Nephron progenitor cell (in vitro differentiated cells): Measurements from ENCODE around the gene C1orf226.

Experiments
- DNase-seq: peaks from one replicate; pipeline ENCODE4 v3.0.0; 2021
- H3K27ac Mint-ChIP-seq: 2 replicates; pipeline ENCODE4 v1.8.0; 2021; ENCODE audit warnings: mild to moderate bottlenecking, moderate library complexity, mixed read lengths
- H3K27me3 Mint-ChIP-seq: 2 replicates; pipeline ENCODE4 v1.8.0; 2021; ENCODE audit warnings: mild to moderate bottlenecking, low read depth, mixed read lengths; ENCODE audit not compliant: poor library complexity
- H3K36me3 Mint-ChIP-seq: 2 replicates; pipeline ENCODE4 v1.8.0; 2021; ENCODE audit warnings: low read depth, mixed read lengths
- H3K4me1 Mint-ChIP-seq: 2 replicates; pipeline ENCODE4 v1.8.0; 2021; ENCODE audit warnings: mixed read lengths
- H3K4me3 Mint-ChIP-seq: 2 replicates; pipeline ENCODE4 v1.8.0; 2021; ENCODE audit warnings: mild to moderate bottlenecking, moderate library complexity, mixed read lengths
- H3K9me3 Mint-ChIP-seq: 2 replicates; pipeline ENCODE4 v1.8.0; 2021; ENCODE audit warnings: mild to moderate bottlenecking, moderate library complexity, mixed read lengths
- CTCF ChIP-seq: fragments of 200-600 bp; sonication (generic); IDR thresholded peaks from 2 replicates; pipeline ENCODE4 v1.5.0; 2021; ENCODE audit warnings: antibody characterized with exemption

C1orf226 gene, protein sequence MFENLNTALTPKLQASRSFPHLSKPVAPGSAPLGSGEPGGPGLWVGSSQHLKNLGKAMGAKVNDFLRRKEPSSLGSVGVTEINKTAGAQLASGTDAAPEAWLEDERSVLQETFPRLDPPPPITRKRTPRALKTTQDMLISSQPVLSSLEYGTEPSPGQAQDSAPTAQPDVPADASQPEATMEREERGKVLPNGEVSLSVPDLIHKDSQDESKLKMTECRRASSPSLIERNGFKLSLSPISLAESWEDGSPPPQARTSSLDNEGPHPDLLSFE

GRCh38 chr1:162381383-162381782 is at the start of gene C1orf226:
Gene C1orf226, plus strand, starts transcription at chr1:162381728. Its CDS starts 174 bp downstream, at chr1:162381902.
- H3K9me3 Mint-ChIP-seq: no peaks in the 10 kb centered on the region
- no peak for DNase-seq

DNA sequence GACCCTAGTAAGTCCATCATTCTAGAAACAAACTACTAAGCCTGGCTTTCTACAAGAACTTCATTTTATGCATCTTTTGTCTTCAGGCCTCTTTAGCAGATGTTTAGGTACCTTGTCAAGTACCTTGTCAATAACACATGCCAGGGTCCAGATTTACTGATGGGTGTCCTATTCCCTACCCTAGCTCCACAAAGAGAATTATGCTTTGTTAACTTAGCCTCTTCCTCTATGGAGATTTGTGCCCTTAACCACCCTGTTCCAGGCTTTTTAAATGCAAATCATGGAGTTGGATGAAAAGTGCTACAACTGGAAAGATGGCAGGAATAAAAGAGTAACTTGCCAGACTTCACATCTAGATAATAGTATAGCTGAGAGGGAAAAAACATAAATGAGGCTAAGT is 47.5 kb upstream of the C1orf226 start:
- Mint-ChIP-seq H3K4me3 (no peak overlapping the region), H3K27me3 (no peaks in the 10 kb centered on the region), H3K4me1 (no peaks in the 10 kb centered on the region), H3K36me3 (no peaks in the 10 kb centered on the region), H3K27ac (no peak overlapping the region), H3K9me3 (no peaks in the 10 kb centered on the region)
- TF ChIP-seq CTCF: no peak
- no peak for DNase-seq

More at GRCh38 chr1:162381383-162381782, at the start of gene C1orf226:
- no peak for TF ChIP-seq CTCF
- Mint-ChIP-seq H3K4me1 (peaks cover 15% of the 10 kb centered on the region), H3K36me3 (peaks cover 4% of the 10 kb centered on the region), H3K27me3 (peaks cover 8% of the 10 kb centered on the region), H3K4me3 (no peak within 1 kb of the TSS), H3K27ac (peak within 1 kb of the TSS; percentile 36)

DNA sequence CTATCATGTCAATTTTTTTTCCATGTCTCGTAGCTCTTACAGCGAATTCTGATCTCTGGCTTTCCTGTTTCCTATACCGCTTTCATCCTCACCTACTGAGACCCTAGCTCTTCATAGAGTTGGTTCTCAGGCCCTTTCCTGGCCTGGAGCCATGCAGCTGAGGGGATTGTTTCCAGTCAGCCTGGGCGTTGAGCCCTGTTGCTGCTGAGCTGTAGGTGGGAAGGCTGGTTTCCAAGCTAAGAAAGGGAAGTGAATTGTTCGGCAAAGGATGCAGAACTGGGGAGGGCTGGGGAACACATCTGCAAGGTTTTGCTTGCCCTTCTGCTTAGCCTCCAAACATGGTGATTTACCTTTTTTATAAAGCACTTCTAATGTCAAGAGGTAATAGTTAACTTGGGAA is 46.4 kb upstream of the C1orf226 start:
- no peaks in the 10 kb centered on the region for H3K27me3 Mint-ChIP-seq
- TF ChIP-seq CTCF: no peak
- H3K36me3 Mint-ChIP-seq: no peaks in the 10 kb centered on the region
- no peak overlapping the region for H3K4me3 Mint-ChIP-seq
- no peaks in the 10 kb centered on the region for H3K9me3 Mint-ChIP-seq
- H3K4me1 Mint-ChIP-seq: no peaks in the 10 kb centered on the region
- DNase-seq: no peak
- H3K27ac Mint-ChIP-seq: peak overlapping the region; percentile 47

DNA sequence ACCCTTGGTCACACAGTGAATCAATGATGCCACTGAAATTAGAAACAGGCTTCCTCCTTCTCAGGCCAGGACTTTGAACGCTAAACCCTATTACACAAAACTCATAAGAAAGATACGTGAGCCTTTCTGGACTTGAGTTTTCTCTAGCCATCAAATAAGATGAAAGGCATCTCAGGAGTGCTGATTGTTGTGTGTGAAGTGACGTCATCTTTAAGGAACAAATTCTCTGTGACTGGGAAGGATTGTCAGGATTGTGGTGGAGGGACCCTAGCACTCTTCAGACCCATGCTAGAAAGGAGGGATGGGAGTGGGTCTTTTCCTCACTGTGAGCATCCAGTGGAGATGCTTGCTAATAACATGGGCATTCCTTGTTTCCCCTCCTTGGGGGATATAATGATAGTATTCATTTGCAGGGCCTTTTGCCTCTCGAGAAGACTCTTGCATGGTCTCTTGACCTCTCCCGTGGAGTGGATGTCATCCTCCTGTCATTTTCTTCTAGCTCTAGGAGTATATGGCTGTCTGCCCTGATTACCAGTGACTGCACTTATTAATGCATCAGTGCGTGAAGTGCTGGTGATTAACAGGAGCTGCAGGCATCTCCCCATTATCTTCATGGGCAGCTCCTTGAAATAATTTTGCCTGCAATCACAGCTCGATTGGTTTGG is 44.8 kb upstream of the C1orf226 start:
- H3K27ac Mint-ChIP-seq: no peak overlapping the region
- no peaks in the 10 kb centered on the region for H3K9me3 Mint-ChIP-seq
- no peaks in the 10 kb centered on the region for H3K4me1 Mint-ChIP-seq
- TF ChIP-seq CTCF: no peak
- DNase-seq: no peak
- H3K27me3 Mint-ChIP-seq: no peaks in the 10 kb centered on the region
- no peaks in the 10 kb centered on the region for H3K36me3 Mint-ChIP-seq
- H3K4me3 Mint-ChIP-seq: no peak overlapping the region

- H3K27me3 Mint-ChIP-seq: no peaks in the 10 kb centered on the region
- no peak for DNase-seq
- no peak overlapping the region for H3K27ac Mint-ChIP-seq
- no peak overlapping the region for H3K4me3 Mint-ChIP-seq
- peaks cover 4% of the 10 kb centered on the region for H3K36me3 Mint-ChIP-seq
- H3K9me3 Mint-ChIP-seq: no peaks in the 10 kb centered on the region
- no peak for TF ChIP-seq CTCF
- H3K4me1 Mint-ChIP-seq: peaks cover 6% of the 10 kb centered on the region
Measured at GRCh38 chr1:162342452-162342983, 39.0 kb upstream of the C1orf226 start.
